H1 (cell line): ENCODE measurements around the gene NIFK. TPM values are rescaled to one million over a fixed set of nuclear protein-coding genes. Genes with fewer than 3 reads are reported as not detected.

Source experiments
- ASH2L ChIP-seq: fragments of 200-600, 300-600 bp; sonication (generic); IDR thresholded peaks from one replicate; pipeline ENCODE4 v1.7.1; 2017; ENCODE audit warnings: low read length
- JUN ChIP-seq: IDR thresholded peaks from 2 replicates; pipeline ENCODE4 v1.6.1; 2011; ENCODE audit warnings: low read depth, mild to moderate bottlenecking, improper control_type of control experiment, low read length
- polyA plus RNA-seq, 7 experiments: library from polyadenylated mRNA; depleted of rRNA in 3 of 7; stranded (reverse) in 5 of 7; unstranded in 2 of 7; fragments of >200 nt in 5 of 7; fragments of 200-250 nt in 2 of 7; gene quantifications; 1 replicate in 5 of 7; 2 replicates in 1 of 7; 4 replicates in 1 of 7; pipeline versions ENCODE4 v1.2.1 to v1.2.3, GENCODE V29; 2011 to 2013; ENCODE audit warnings: missing spikeins in 2 of 7, mixed read lengths in 2 of 7
- total RNA-seq: library from RNA; stranded (reverse); fragmentation: NEBNext Ultra II Directional; extraction: Animal tissue kit (Norgen Biotek cat#: 25700); gene quantifications from 2 replicates; pipeline ENCODE4 v1.2.1, GENCODE V29; 2021
- TF ChIP-seq, protein P1 (sequence below), 3 experiments: IDR thresholded peaks; 1 replicate in 2 of 3; 2 replicates in 1 of 3; pipeline versions ENCODE4 v1.5.1 to v1.6.1; 2011; ENCODE audit warnings: low read length in 3 of 3, mild to moderate bottlenecking in 3 of 3, inconsistent platforms in 2 of 3, low read depth in 1 of 3, moderate library complexity in 1 of 3; ENCODE audit not compliant: insufficient read depth in 1 of 3; ENCODE audit errors: control extremely low read depth in 1 of 3
- TF ChIP-seq, protein P2 (sequence below): IDR thresholded peaks from 2 replicates; pipeline ENCODE4 v1.6.1; 2011; ENCODE audit warnings: low read length, improper control_type of control experiment
- TF ChIP-seq, protein P3 (sequence below): fragments of 300-600 bp; sonication (generic); IDR thresholded peaks from 2 replicates; pipeline ENCODE4 v1.7.1; 2012; ENCODE audit warnings: low read length, moderate library complexity, mild to moderate bottlenecking, inconsistent platforms; ENCODE audit not compliant: insufficient replicate concordance

Gene NIFK
- total and polyA plus RNA-seq, 2 of the 8 experiments (the other 6 are each of a cell fraction or from before 2014, with no cell fraction given): 24.4 to 117 TPM

DNA sequence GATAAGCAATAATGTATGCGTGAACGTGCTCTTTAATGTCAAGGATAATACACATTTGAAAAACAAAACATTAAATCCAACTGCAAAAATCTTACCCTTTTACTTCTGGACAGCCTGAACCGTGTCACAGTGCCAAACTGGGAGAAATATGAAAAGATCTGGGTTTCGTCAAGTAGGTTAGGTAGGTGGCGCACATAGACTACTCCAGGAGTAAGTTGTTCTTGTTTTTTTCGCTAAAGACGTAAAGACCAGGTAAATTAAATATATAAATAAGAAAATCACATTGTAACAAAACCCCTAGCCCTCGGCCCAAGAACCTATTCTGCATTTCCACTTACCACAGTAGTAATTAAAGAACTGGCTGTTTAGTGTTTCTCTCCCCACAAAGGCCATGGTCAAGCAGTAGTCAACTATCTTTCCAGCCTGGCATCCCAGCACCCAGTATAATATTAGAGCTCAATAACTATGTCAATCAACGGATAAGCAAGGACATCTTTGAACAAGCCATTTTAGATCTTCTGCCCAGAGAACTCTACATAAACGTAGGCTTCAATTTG is 1.1 kb downstream of the NIFK start (continued):
- TF ChIP-seq, protein P1, sequence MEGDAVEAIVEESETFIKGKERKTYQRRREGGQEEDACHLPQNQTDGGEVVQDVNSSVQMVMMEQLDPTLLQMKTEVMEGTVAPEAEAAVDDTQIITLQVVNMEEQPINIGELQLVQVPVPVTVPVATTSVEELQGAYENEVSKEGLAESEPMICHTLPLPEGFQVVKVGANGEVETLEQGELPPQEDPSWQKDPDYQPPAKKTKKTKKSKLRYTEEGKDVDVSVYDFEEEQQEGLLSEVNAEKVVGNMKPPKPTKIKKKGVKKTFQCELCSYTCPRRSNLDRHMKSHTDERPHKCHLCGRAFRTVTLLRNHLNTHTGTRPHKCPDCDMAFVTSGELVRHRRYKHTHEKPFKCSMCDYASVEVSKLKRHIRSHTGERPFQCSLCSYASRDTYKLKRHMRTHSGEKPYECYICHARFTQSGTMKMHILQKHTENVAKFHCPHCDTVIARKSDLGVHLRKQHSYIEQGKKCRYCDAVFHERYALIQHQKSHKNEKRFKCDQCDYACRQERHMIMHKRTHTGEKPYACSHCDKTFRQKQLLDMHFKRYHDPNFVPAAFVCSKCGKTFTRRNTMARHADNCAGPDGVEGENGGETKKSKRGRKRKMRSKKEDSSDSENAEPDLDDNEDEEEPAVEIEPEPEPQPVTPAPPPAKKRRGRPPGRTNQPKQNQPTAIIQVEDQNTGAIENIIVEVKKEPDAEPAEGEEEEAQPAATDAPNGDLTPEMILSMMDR (IDR thresholded peaks at IDR 0.05; ENCODE audit: control extremely low read depth in 1 of 3, insufficient read depth in 1 of 3, low read depth in 1 of 3, low read length in 3 of 3): no peak
- TF ChIP-seq ASH2L (no peak), JUN (no peak)
- TF ChIP-seq, protein P2, sequence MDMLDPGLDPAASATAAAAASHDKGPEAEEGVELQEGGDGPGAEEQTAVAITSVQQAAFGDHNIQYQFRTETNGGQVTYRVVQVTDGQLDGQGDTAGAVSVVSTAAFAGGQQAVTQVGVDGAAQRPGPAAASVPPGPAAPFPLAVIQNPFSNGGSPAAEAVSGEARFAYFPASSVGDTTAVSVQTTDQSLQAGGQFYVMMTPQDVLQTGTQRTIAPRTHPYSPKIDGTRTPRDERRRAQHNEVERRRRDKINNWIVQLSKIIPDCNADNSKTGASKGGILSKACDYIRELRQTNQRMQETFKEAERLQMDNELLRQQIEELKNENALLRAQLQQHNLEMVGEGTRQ: no peak
- TF ChIP-seq, protein P3, sequence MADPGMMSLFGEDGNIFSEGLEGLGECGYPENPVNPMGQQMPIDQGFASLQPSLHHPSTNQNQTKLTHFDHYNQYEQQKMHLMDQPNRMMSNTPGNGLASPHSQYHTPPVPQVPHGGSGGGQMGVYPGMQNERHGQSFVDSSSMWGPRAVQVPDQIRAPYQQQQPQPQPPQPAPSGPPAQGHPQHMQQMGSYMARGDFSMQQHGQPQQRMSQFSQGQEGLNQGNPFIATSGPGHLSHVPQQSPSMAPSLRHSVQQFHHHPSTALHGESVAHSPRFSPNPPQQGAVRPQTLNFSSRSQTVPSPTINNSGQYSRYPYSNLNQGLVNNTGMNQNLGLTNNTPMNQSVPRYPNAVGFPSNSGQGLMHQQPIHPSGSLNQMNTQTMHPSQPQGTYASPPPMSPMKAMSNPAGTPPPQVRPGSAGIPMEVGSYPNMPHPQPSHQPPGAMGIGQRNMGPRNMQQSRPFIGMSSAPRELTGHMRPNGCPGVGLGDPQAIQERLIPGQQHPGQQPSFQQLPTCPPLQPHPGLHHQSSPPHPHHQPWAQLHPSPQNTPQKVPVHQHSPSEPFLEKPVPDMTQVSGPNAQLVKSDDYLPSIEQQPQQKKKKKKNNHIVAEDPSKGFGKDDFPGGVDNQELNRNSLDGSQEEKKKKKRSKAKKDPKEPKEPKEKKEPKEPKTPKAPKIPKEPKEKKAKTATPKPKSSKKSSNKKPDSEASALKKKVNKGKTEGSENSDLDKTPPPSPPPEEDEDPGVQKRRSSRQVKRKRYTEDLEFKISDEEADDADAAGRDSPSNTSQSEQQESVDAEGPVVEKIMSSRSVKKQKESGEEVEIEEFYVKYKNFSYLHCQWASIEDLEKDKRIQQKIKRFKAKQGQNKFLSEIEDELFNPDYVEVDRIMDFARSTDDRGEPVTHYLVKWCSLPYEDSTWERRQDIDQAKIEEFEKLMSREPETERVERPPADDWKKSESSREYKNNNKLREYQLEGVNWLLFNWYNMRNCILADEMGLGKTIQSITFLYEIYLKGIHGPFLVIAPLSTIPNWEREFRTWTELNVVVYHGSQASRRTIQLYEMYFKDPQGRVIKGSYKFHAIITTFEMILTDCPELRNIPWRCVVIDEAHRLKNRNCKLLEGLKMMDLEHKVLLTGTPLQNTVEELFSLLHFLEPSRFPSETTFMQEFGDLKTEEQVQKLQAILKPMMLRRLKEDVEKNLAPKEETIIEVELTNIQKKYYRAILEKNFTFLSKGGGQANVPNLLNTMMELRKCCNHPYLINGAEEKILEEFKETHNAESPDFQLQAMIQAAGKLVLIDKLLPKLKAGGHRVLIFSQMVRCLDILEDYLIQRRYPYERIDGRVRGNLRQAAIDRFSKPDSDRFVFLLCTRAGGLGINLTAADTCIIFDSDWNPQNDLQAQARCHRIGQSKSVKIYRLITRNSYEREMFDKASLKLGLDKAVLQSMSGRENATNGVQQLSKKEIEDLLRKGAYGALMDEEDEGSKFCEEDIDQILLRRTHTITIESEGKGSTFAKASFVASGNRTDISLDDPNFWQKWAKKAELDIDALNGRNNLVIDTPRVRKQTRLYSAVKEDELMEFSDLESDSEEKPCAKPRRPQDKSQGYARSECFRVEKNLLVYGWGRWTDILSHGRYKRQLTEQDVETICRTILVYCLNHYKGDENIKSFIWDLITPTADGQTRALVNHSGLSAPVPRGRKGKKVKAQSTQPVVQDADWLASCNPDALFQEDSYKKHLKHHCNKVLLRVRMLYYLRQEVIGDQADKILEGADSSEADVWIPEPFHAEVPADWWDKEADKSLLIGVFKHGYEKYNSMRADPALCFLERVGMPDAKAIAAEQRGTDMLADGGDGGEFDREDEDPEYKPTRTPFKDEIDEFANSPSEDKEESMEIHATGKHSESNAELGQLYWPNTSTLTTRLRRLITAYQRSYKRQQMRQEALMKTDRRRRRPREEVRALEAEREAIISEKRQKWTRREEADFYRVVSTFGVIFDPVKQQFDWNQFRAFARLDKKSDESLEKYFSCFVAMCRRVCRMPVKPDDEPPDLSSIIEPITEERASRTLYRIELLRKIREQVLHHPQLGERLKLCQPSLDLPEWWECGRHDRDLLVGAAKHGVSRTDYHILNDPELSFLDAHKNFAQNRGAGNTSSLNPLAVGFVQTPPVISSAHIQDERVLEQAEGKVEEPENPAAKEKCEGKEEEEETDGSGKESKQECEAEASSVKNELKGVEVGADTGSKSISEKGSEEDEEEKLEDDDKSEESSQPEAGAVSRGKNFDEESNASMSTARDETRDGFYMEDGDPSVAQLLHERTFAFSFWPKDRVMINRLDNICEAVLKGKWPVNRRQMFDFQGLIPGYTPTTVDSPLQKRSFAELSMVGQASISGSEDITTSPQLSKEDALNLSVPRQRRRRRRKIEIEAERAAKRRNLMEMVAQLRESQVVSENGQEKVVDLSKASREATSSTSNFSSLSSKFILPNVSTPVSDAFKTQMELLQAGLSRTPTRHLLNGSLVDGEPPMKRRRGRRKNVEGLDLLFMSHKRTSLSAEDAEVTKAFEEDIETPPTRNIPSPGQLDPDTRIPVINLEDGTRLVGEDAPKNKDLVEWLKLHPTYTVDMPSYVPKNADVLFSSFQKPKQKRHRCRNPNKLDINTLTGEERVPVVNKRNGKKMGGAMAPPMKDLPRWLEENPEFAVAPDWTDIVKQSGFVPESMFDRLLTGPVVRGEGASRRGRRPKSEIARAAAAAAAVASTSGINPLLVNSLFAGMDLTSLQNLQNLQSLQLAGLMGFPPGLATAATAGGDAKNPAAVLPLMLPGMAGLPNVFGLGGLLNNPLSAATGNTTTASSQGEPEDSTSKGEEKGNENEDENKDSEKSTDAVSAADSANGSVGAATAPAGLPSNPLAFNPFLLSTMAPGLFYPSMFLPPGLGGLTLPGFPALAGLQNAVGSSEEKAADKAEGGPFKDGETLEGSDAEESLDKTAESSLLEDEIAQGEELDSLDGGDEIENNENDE: no peak
- TF ChIP-seq, all 59 proteins: peak for 0
